ENCODE results near the gene SBK3.
A peak's percentile ranks its signal among the peaks of the same experiment; 100 is the strongest.

SBK3 gene

GRCh38 chr19:55543567-55543966 is 1.8 kb downstream of the SBK3 start:
- DNase-seq (ENCODE audit: low spot score) = no peak
- TF ChIP-seq CTCF (IDR thresholded peaks at IDR 0.05; ENCODE audit: extremely low read depth, missing control alignments) = no peak

- no peak for TF ChIP-seq CTCF (IDR thresholded peaks at IDR 0.05; ENCODE audit: extremely low read depth, missing control alignments)
Observed at GRCh38 chr19:55542292-55542855, 3.0 kb downstream of the SBK3 start.

DNA sequence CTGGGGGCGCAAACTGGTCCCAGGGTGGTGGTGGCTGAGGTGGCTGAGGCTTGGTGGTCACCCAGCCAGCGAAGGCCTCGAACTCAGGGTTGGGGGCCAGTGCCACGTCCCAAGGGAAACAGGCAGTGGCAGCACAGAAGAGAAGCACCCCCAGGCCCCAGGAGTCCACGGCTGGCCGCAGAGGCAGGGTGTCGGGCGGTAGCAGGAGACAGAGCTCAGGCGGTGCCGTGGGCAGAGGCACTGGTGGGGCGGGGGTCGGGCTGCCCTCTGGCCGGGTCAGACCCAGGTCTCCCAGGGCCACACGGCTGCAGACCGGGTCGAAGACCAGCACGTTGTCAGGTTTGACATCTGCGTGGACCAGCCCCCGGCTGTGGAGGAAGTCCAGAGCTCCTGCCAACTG is 4.3 kb downstream of the SBK3 start:
- TF ChIP-seq CTCF (IDR thresholded peaks at IDR 0.05; ENCODE audit: extremely low read depth, missing control alignments) = no peak
- DNase-seq (ENCODE audit: low spot score) = no peak

More at GRCh38 chr19:55542292-55542855, 3.0 kb downstream of the SBK3 start:
- DNase-seq (ENCODE audit: low spot score) = no peak

GRCh38 chr19:55540619-55541018 is 4.7 kb downstream of the SBK3 start:
- no peak for DNase-seq (ENCODE audit: low spot score)
- TF ChIP-seq CTCF (IDR thresholded peaks at IDR 0.05; ENCODE audit: extremely low read depth, missing control alignments) = no peak

DNA sequence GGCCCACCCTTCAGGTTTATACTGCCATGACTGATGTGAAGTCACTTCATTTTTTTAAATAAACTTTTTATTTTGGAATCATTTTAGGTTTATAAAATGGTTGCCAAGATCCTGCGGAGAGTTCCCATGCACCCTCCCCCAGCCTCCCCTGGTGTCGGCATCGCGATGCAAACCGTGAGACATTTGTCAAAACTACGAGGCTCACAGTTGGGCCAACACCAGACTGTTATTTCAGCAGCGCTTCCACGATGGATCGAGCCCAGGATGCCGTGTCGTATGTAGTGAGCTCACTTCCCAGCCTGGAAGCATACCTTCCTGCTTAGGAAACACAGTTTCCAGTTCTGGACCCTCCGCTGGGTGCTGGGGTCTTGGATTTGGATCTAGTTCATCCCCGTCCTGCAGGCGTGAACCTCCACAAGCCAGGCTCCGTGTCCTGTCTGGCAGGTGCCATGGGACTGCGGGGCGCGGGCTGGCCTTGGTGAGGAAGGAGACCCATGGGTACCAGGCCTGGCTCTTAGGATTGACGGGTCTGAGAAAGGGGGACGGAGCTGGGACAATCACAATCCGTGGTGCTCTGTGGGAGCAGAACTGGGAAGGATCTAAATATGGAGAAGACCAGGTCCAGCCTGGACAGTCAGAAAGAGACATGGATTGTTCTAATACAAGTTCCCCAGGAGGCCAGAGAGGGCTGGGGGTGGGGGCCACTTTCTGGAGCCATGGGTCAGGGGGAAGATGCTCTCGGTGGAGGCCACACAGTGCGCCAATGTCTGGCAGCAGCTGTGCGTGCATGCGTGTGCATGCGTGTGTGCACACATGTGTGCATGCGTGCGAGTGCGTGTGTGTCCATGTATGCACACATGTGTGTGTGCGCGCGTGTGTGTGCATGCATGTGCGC is 6.0 kb downstream of the SBK3 start:
- DNase-seq (ENCODE audit: low spot score) = no peak
- no peak for TF ChIP-seq CTCF (IDR thresholded peaks at IDR 0.05; ENCODE audit: extremely low read depth, missing control alignments)

- DNase-seq (ENCODE audit: low spot score) = no peak
- TF ChIP-seq CTCF (IDR thresholded peaks at IDR 0.05; ENCODE audit: extremely low read depth, missing control alignments) = no peak
Observed at GRCh38 chr19:55538132-55538531, 7.2 kb downstream of the SBK3 start.

GRCh38 chr19:55537741-55538111 is 7.6 kb downstream of the SBK3 start:
- peak; percentile 26 for DNase-seq (ENCODE audit: low spot score)
- TF ChIP-seq CTCF (IDR thresholded peaks at IDR 0.05; ENCODE audit: extremely low read depth, missing control alignments) = no peak
